Sigmoid colon (tissue), 4 donors: ENCODE results near the gene RHCE.
"Not testable (repeated sequence)": the region's sequence is repeated elsewhere in the genome, so short reads cannot be mapped to it uniquely, and the experiment has no call there.

Experiments
- CTCF ChIP-seq, 4 experiments: fragments of 450-650 bp in 3 of 4; fragments of 200-600 bp in 1 of 4; IDR thresholded peaks; one replicate each; pipeline ENCODE4 v1.5.1; 2016 to 2019; ENCODE audit warnings: antibody characterized with exemption in 4 of 4, mild to moderate bottlenecking in 3 of 4, moderate library complexity in 2 of 4
- EP300 ChIP-seq, 4 donors: sonication (generic); formaldehyde crosslinking; IDR thresholded peaks; one replicate each; pipeline ENCODE4 v1.6.1; 2017; ENCODE audit warnings: antibody characterized with exemption in 4 of 4
- POLR2A ChIP-seq, 2 donors: fragments of 450-650 bp; IDR thresholded peaks; one replicate each; pipeline ENCODE4 v1.6.1; 2016; ENCODE audit warnings: antibody characterized with exemption in 2 of 2, mild to moderate bottlenecking in 2 of 2, moderate library complexity in 2 of 2
- POLR2AphosphoS5 ChIP-seq, 4 donors: sonication (generic); formaldehyde crosslinking; IDR thresholded peaks; one replicate each; pipeline ENCODE4 v1.6.1; 2017; ENCODE audit warnings: antibody characterized with exemption in 4 of 4

- not testable (repeated sequence) for TF ChIP-seq CTCF, POLR2A, EP300, POLR2AphosphoS5 (IDR thresholded peaks at IDR 0.05)
Measured at GRCh38 chr1:25382543-25382942, 38.1 kb downstream of the RHCE start.
